ENCODE data around the gene IFT88. TPM values are rescaled to one million over a fixed set of nuclear protein-coding genes. Genes with fewer than 3 reads are reported as not detected.

IFT88 gene
- total and polyA plus RNA-seq, 9 of the 15 experiments (the other 6 are each of a cell fraction or from before 2014, with no cell fraction given), result 8.3 to 13.5 (median 10.0) TPM

GRCh38 chr13:20583803-20584293, 16.9 kb downstream of the IFT88 start:
- Histone ChIP-seq H4K20me1 (replicated peaks; ENCODE audit: control insufficient read depth, insufficient read depth, low read length) (no peaks in the 10 kb centered on the region), H3K9me1 (ENCODE audit: control insufficient read depth, insufficient read depth, low read length) (no peaks in the 10 kb centered on the region), H3K27ac (ENCODE audit: extremely low read depth, low read depth, low read length) (no peak overlapping the region), H2AFZ (ENCODE audit: low read depth, low read length) (no peak overlapping the region), H3K4me1 (replicated peaks in 1 of 2; ENCODE audit: control insufficient read depth in 2 of 2, insufficient read depth in 2 of 2, low read length in 2 of 2) (no peaks in the 10 kb centered on the region; a peak in 1 of 5 replicates), H3K27me3 (ENCODE audit: control insufficient read depth in 2 of 2, insufficient read depth in 2 of 2, low read length in 2 of 2) (no peaks in the 10 kb centered on the region), H3K79me2 (ENCODE audit: control insufficient read depth, insufficient read depth, low read length) (no peaks in the 10 kb centered on the region), H3K9me3 (replicated peaks; ENCODE audit: control insufficient read depth, insufficient read depth, low read depth, low read length) (peaks cover 4% of the 10 kb centered on the region; the same call in 1 of the 2 replicates), H3K36me3 (ENCODE audit: control insufficient read depth, insufficient read depth, low read length) (peaks cover 10% of the 10 kb centered on the region; the same call in 2 of the 3 replicates), H3K4me3 (no peak overlapping the region), H3K4me2 (ENCODE audit: insufficient read depth, low read length) (no peak overlapping the region), H3K9ac (ENCODE audit: insufficient read depth in 1 of 2, low read depth in 2 of 2, low read length in 2 of 2) (no peak overlapping the region)
- no peak for FAIRE-seq
- TF ChIP-seq RBM25 (IDR thresholded peaks at IDR 0.05; ENCODE audit: low read depth, low read length, severe bottlenecking), result peak; percentile 58
- no peak for TF ChIP-seq ZNF780A (CRISPR knock-in tag; IDR thresholded peaks at IDR 0.05)
- intact Hi-C loops (cut with micrococcal nuclease), result no loop called here
- ATAC-seq, result no peak
- ChIA-PET POLR2A (interaction anchor here (0.5 kb wide), 1 partner anchor 387 kb away, joined by 3 read pairs; no protein-coding TSS in a partner anchor), CTCF (ENCODE audit: low intra/inter-chr PET ratio) (no interaction called here)
- DNase-seq (ENCODE audit: extremely low read depth in 1 of 4, low spot score in 3 of 4), result no peak
- 89% methylated on average over 1 of the region's 1 CpG for WGBS (ENCODE audit: insufficient coverage, low coverage, missing lambda C conversion rate)
- in situ Hi-C loops (cut with MboI), result no loop called here
- no TSS peak for BruUV-seq (replicated peaks)

- no peak overlapping the region for H3K4me2 ChIP-seq (ENCODE audit: insufficient read depth, low read length)
- no peak overlapping the region for H3K27ac ChIP-seq (ENCODE audit: extremely low read depth, low read depth, low read length)
- TF ChIP-seq THRA (IDR thresholded peaks at IDR 0.05), result no peak
- no peak for TF ChIP-seq KLF6 (CRISPR knock-in tag; IDR thresholded peaks at IDR 0.05; ENCODE audit: borderline replicate concordance)
- no peak for TF ChIP-seq ZNF253 (CRISPR knock-in tag; conservative IDR thresholded peaks at IDR 0.05)
- no peak for TF ChIP-seq DLX4 (CRISPR knock-in tag; IDR thresholded peaks at IDR 0.05)
- no peak for TF ChIP-seq ILK (tag; IDR thresholded peaks at IDR 0.05; ENCODE audit: borderline replicate concordance, low read depth)
- no peak for TF ChIP-seq E2F4 (CRISPR knock-in tag; IDR thresholded peaks at IDR 0.05; ENCODE audit: low read depth)
- TF ChIP-seq ESRRB (CRISPR knock-in tag; IDR thresholded peaks at IDR 0.05; ENCODE audit: borderline replicate concordance), result no peak
- no peak for TF ChIP-seq TARDBP (IDR thresholded peaks at IDR 0.05)
- TF ChIP-seq SMAD2 (IDR thresholded peaks at IDR 0.05; ENCODE audit: low read depth, low read length), result no peak
- TF ChIP-seq SRSF1 (IDR thresholded peaks at IDR 0.05; ENCODE audit: low read depth, low read length), result no peak
- in situ Hi-C loops (cut with MboI), result no loop called here
- BruUV-seq (replicated peaks), result no TSS peak
- no peak overlapping the region for H2AFZ ChIP-seq (ENCODE audit: low read depth, low read length)
- H3K27me3 ChIP-seq (ENCODE audit: control insufficient read depth in 2 of 2, insufficient read depth in 2 of 2, low read length in 2 of 2), result no peaks in the 10 kb centered on the region
- ChIA-PET CTCF (ENCODE audit: low intra/inter-chr PET ratio) (no interaction called here), POLR2A (no interaction called here)
- H3K36me3 ChIP-seq (ENCODE audit: control insufficient read depth, insufficient read depth, low read length), result peaks cover 10% of the 10 kb centered on the region; the same call in 2 of the 3 replicates
- no peak for ATAC-seq
- H4K20me1 ChIP-seq (replicated peaks; ENCODE audit: control insufficient read depth, insufficient read depth, low read length), result no peaks in the 10 kb centered on the region
- no peak for DNase-seq (ENCODE audit: extremely low read depth in 1 of 4, low spot score in 3 of 4)
- peaks cover 4% of the 10 kb centered on the region; the same call in 1 of the 2 replicates for H3K9me3 ChIP-seq (replicated peaks; ENCODE audit: control insufficient read depth, insufficient read depth, low read depth, low read length)
- H3K9me1 ChIP-seq (ENCODE audit: control insufficient read depth, insufficient read depth, low read length), result no peaks in the 10 kb centered on the region
- no peak overlapping the region for H3K4me3 ChIP-seq
- no peak for FAIRE-seq
- no peak overlapping the region for H3K9ac ChIP-seq (ENCODE audit: insufficient read depth in 1 of 2, low read depth in 2 of 2, low read length in 2 of 2)
- no peaks in the 10 kb centered on the region; a peak in 1 of 5 replicates for H3K4me1 ChIP-seq (replicated peaks in 1 of 2; ENCODE audit: control insufficient read depth in 2 of 2, insufficient read depth in 2 of 2, low read length in 2 of 2)
- intact Hi-C loops (cut with micrococcal nuclease), result no loop called here
- H3K79me2 ChIP-seq (ENCODE audit: control insufficient read depth, insufficient read depth, low read length), result no peaks in the 10 kb centered on the region
- 90% methylated on average over 2 of the region's 2 CpGs for WGBS (ENCODE audit: insufficient coverage, low coverage, missing lambda C conversion rate)
Observed at GRCh38 chr13:20585371-20585770, 18.4 kb downstream of the IFT88 start.

Data from K562 (cell line).